Osteoblast (primary cell): ENCODE results near the gene FAM163A. TPM values are rescaled to one million over a fixed set of nuclear protein-coding genes. Genes with fewer than 3 reads are reported as not detected.

Experiments
- DNase-seq: peaks from one replicate; pipeline ENCODE4 v3.0.0; 2011; ENCODE audit warnings: low spot score, mixed read lengths; ENCODE audit not compliant: insufficient read length; ENCODE audit errors: missing footprints
- H2AFZ ChIP-seq: 2 replicates; pipeline ENCODE4 v1.6.0; 2011; ENCODE audit warnings: mild to moderate bottlenecking, low read length
- H3K27ac ChIP-seq: 2 replicates; pipeline ENCODE4 v1.5.1; 2011; ENCODE audit warnings: mild to moderate bottlenecking, low read depth, low read length, moderate library complexity
- H3K27me3 ChIP-seq: 2 replicates; pipeline ENCODE4 v1.6.0; 2012; ENCODE audit warnings: mild to moderate bottlenecking, control low read depth, inconsistent platforms, low read length, moderate library complexity; ENCODE audit not compliant: insufficient read depth
- H3K36me3 ChIP-seq: 2 replicates; pipeline ENCODE4 v1.5.1; 2011; ENCODE audit warnings: mild to moderate bottlenecking, low read length, control low read depth, moderate library complexity; ENCODE audit not compliant: insufficient read depth
- H3K4me1 ChIP-seq: 2 replicates; pipeline ENCODE4 v1.5.1; 2011; ENCODE audit warnings: mild to moderate bottlenecking, low read length, control low read depth, moderate library complexity; ENCODE audit not compliant: insufficient read depth
- H3K4me2 ChIP-seq: 2 replicates; pipeline ENCODE4 v1.6.0; 2011; ENCODE audit warnings: mild to moderate bottlenecking, low read length; ENCODE audit not compliant: insufficient read depth
- H3K4me3 ChIP-seq: fragments of 200-600 bp; sonication (generic); 3 replicates; pipeline ENCODE4 v1.5.1; 2012; ENCODE audit warnings: mild to moderate bottlenecking, low read length, inconsistent platforms; ENCODE audit not compliant: insufficient read depth
- H3K79me2 ChIP-seq: 2 replicates; pipeline ENCODE4 v1.6.0; 2012; ENCODE audit warnings: mild to moderate bottlenecking, low read length, control low read depth, inconsistent platforms; ENCODE audit not compliant: insufficient read depth
- H3K9me3 ChIP-seq: 2 replicates; pipeline ENCODE4 v1.5.1; 2011; ENCODE audit warnings: low read depth, low read length, control low read depth
- H4K20me1 ChIP-seq: 2 replicates; pipeline ENCODE4 v1.6.0; 2012; ENCODE audit warnings: mild to moderate bottlenecking, low read length, control low read depth; ENCODE audit not compliant: insufficient read depth
- total RNA-seq: library from RNA; depleted of rRNA; stranded (reverse); fragments of >200 nt; gene quantifications from 2 replicates; pipeline ENCODE4 v1.2.3, GENCODE V29; 2012
- TF ChIP-seq, protein P1 (sequence below): IDR thresholded peaks from 2 replicates; pipeline ENCODE4 v1.5.1; 2011; ENCODE audit warnings: mild to moderate bottlenecking, low read depth, low read length, moderate library complexity; ENCODE audit errors: extremely low read depth

Gene FAM163A
- total RNA-seq, 1 donor = not detected

DNA sequence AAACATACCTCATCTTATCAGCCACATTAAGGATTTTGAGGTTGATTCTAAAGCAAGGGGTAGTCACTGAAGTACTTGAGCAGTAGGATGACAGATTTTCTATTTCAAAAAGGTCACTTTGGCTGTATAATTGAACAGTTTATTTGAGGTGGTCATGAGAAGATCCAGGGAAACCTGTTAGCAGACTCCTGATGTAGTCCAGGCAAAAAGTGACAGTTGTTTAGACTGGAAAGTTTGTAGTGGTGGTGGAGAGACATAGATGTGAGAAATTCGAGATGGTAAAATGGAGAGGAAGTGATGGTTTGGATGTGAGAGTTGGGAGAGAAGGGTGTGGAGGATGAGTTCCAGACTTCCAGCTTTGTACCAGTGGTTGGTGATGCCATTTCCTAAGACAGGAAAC is 7.5 kb downstream of the FAM163A start:
- Histone ChIP-seq H3K4me1 (peaks cover 15% of the 10 kb centered on the region), H3K4me3 (no peak overlapping the region), H3K4me2 (no peak overlapping the region), H3K9me3 (no peaks in the 10 kb centered on the region), H3K79me2 (no peaks in the 10 kb centered on the region), H3K27me3 (peaks cover 39% of the 10 kb centered on the region), H3K36me3 (no peaks in the 10 kb centered on the region), H2AFZ (no peak overlapping the region), H4K20me1 (no peaks in the 10 kb centered on the region), H3K27ac (no peak overlapping the region)
- no peak for DNase-seq
- TF ChIP-seq, protein P1, sequence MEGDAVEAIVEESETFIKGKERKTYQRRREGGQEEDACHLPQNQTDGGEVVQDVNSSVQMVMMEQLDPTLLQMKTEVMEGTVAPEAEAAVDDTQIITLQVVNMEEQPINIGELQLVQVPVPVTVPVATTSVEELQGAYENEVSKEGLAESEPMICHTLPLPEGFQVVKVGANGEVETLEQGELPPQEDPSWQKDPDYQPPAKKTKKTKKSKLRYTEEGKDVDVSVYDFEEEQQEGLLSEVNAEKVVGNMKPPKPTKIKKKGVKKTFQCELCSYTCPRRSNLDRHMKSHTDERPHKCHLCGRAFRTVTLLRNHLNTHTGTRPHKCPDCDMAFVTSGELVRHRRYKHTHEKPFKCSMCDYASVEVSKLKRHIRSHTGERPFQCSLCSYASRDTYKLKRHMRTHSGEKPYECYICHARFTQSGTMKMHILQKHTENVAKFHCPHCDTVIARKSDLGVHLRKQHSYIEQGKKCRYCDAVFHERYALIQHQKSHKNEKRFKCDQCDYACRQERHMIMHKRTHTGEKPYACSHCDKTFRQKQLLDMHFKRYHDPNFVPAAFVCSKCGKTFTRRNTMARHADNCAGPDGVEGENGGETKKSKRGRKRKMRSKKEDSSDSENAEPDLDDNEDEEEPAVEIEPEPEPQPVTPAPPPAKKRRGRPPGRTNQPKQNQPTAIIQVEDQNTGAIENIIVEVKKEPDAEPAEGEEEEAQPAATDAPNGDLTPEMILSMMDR = no peak

DNA sequence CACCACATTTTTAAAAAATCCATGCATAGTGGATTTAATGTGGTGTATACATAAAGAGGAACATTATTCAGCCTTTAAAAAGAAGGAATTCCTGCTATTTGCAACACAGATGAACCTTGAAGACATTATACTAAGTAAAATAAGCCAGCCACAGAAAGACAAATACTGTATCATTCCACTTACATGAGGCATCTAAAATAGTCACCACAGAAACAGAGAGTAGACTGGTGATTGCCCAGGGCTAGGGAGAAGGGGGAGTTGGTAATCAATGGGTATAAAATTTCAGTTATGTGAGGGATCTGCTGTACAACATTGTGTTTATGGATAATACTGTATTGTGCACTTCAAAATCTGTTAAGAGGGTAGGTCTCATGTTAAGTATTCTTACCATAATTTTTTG is 10.0 kb downstream of the FAM163A start:
- H3K4me2 ChIP-seq = no peak overlapping the region
- H3K9me3 ChIP-seq = no peaks in the 10 kb centered on the region
- peaks cover 30% of the 10 kb centered on the region for H3K27me3 ChIP-seq
- no peak overlapping the region for H3K27ac ChIP-seq
- peaks cover 15% of the 10 kb centered on the region for H3K4me1 ChIP-seq
- H3K79me2 ChIP-seq = no peaks in the 10 kb centered on the region
- TF ChIP-seq, protein P1 = no peak
- H4K20me1 ChIP-seq = no peaks in the 10 kb centered on the region
- H2AFZ ChIP-seq = no peak overlapping the region
- no peaks in the 10 kb centered on the region for H3K36me3 ChIP-seq
- H3K4me3 ChIP-seq = no peak overlapping the region
- no peak for DNase-seq

DNA sequence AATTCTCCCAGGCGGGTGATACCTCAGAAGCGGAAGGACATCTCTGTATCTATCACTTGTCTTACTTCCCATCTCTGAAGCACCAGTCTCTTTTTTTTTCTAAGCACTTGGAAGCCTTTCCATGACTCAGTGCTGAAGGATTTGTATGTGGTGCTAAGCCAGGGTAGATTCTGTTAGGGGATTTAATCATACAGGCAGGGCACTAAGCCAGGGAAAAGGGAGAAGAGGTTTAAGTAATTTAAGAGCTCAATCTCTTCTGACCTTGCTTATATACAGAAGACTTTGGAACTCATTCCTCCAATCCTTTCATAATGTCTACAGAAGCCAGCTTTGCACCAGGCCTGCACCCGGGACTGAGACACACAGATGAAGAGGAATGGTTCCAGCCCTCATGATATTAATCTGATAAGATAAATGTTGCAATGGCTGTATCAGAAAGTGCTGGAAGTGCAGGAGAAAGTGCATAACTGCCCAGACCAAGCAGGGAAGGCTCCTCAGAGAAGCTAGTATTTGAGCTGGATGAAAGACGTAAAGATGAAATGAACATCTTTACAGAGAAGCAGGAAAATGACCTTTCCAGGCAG is 11.0 kb downstream of the FAM163A start:
- Histone ChIP-seq H3K36me3 (no peaks in the 10 kb centered on the region), H3K4me2 (no peak overlapping the region), H4K20me1 (no peaks in the 10 kb centered on the region), H3K27me3 (peaks cover 29% of the 10 kb centered on the region), H3K79me2 (no peaks in the 10 kb centered on the region), H3K9me3 (no peaks in the 10 kb centered on the region), H2AFZ (no peak overlapping the region), H3K27ac (no peak overlapping the region), H3K4me3 (no peak overlapping the region), H3K4me1 (peaks cover 15% of the 10 kb centered on the region)
- peak; percentile 83 for DNase-seq
- TF ChIP-seq, protein P1 = no peak

DNA sequence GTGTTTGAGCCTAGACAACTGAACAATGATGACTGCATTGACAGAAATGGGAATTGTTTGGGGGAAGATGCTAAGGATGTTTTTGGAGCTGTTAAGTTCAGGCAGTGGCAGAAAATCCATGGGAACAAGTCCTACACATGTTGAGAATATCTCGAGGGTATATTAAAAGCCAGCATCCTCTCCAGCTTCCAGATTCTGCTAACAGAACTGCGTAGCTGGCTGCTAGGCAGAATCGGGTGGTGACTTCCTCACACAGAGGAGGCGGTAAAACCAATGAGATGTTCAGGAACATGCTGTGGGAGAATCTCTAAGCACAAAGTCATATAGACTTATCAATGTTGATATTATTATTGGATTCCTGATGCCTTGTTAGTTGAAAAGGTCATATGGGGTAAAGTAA is 14.8 kb downstream of the FAM163A start:
- Histone ChIP-seq H3K36me3 (no peaks in the 10 kb centered on the region), H2AFZ (no peak overlapping the region), H3K27ac (no peak overlapping the region), H3K79me2 (no peaks in the 10 kb centered on the region), H3K27me3 (peaks cover 46% of the 10 kb centered on the region), H3K4me2 (no peak overlapping the region), H3K4me3 (no peak overlapping the region), H4K20me1 (no peaks in the 10 kb centered on the region), H3K9me3 (no peaks in the 10 kb centered on the region), H3K4me1 (peaks cover 15% of the 10 kb centered on the region)
- DNase-seq = no peak
- TF ChIP-seq, protein P1 = no peak
